Hematopoietic multipotent progenitor cell treated with erythropoietin and hydrocortisone succinate and interleukin-3 and kit ligand, for 17 days (in vitro differentiated cells): Measurements from ENCODE around the gene GPR15LG.
"Not testable (repeated sequence)": the region's sequence is repeated elsewhere in the genome, so short reads cannot be mapped to it uniquely, and the experiment has no call there.

Source experiments
- DNase-seq: peaks from one replicate; pipeline ENCODE4 v3.0.0-alpha.2; 2015; ENCODE audit warnings: low spot score

The GPR15LG gene

GRCh38 chr10:84166620-84167288 lies 6.8 kb upstream of the GPR15LG start:
- DNase-seq = no peak

- DNase-seq = not testable (repeated sequence)
These were observed 6.3 kb upstream of the GPR15LG start for GRCh38 chr10:84167289-84167653.

- DNase-seq = not testable (repeated sequence)
These were observed 5.2 kb upstream of the GPR15LG start for GRCh38 chr10:84168382-84168781.

GRCh38 chr10:84171237-84171636 lies 2.4 kb upstream of the GPR15LG start:
- not testable (repeated sequence) for DNase-seq

- DNase-seq = not testable (repeated sequence)
These were observed 1.7 kb upstream of the GPR15LG start for GRCh38 chr10:84171700-84172466.

- DNase-seq = no peak
These were observed 889 bp upstream of the GPR15LG start for GRCh38 chr10:84172467-84173356.

- DNase-seq = no peak
These were observed 1.8 kb downstream of the GPR15LG start for GRCh38 chr10:84175436-84175835.

GRCh38 chr10:84176351-84176750 lies 2.8 kb downstream of the GPR15LG start:
- DNase-seq = no peak

- no peak for DNase-seq
These were observed 3.4 kb downstream of the GPR15LG start for GRCh38 chr10:84176836-84177474.

- DNase-seq = no peak
These were observed 4.0 kb downstream of the GPR15LG start for GRCh38 chr10:84177541-84178141.

- DNase-seq = no peak
These were observed 4.6 kb downstream of the GPR15LG start for GRCh38 chr10:84178160-84178609.

- no peak for DNase-seq
These were observed 5.6 kb downstream of the GPR15LG start for GRCh38 chr10:84179059-84179710.

- DNase-seq = not testable (repeated sequence)
These were observed 6.8 kb downstream of the GPR15LG start for GRCh38 chr10:84180386-84180785.

- no peak for DNase-seq
These were observed 8.0 kb downstream of the GPR15LG start for GRCh38 chr10:84181631-84182030.

- no peak for DNase-seq
These were observed 10.9 kb downstream of the GPR15LG start for GRCh38 chr10:84184517-84184916.

- no peak for DNase-seq
These were observed 12.1 kb downstream of the GPR15LG start for GRCh38 chr10:84185526-84186175.

GRCh38 chr10:84188815-84189214 lies 15.2 kb downstream of the GPR15LG start:
- DNase-seq = no peak

- no peak for DNase-seq
These were observed 17.0 kb downstream of the GPR15LG start for GRCh38 chr10:84190621-84191020.

- DNase-seq = no peak
These were observed 17.5 kb downstream of the GPR15LG start for GRCh38 chr10:84191106-84191505.

GRCh38 chr10:84193327-84193726 lies 19.7 kb downstream of the GPR15LG start:
- DNase-seq = no peak
